HepG2 (cell line): ENCODE data around the gene PPARA. TPM values are rescaled to one million over a fixed set of nuclear protein-coding genes. Genes with fewer than 3 reads are reported as not detected.

Experiments used
- ATAC-seq: fragments of 200-7000 bp; cut with Tn5 transposase; 3 replicates; pipeline ENCODE4 v1.9.1; 2020; ENCODE audit warnings: mild to moderate bottlenecking, moderate library complexity
- BruUV-seq: library from RNA; stranded (reverse); fragments of 400-500 nt; replicated peaks from 2 replicates; lab custom pipeline; 2021; lab: Mats Ljungman, UMichigan
- CTCF ChIA-PET: fragments of 300-600 bp; formaldehyde crosslinking; extraction: SDS; loops from one replicate; lab custom pipeline; 2021; ENCODE audit warnings: low total read pairs, inconsistent platforms, low intra/inter-chr PET ratio; lab: Yijun Ruan, JAX
- POLR2A ChIA-PET: fragments of 350-600 bp; sonication (Branson Sonifier 250); formaldehyde crosslinking; loops from one replicate; lab custom pipeline; 2020; ENCODE audit warnings: antibody characterized with exemption, inconsistent platforms; lab: Yijun Ruan, JAX
- DNase-seq: peaks from one replicate; pipeline ENCODE4 v3.0.0-alpha.2; 2015; ENCODE audit warnings: low spot score
- FAIRE-seq: peaks from 3 replicates; lab custom pipeline; 2011; peaks lifted over from hg19 to GRCh38; lab: Jason Lieb, UNC
- H2AFZ ChIP-seq: one replicate; pipeline ENCODE4 v1.6.1; 2011; ENCODE audit warnings: low read length, inconsistent platforms
- H3K27ac ChIP-seq: fragments of 300-600 bp; 3 replicates; pipeline ENCODE4 v1.8.0; 2011; ENCODE audit warnings: mixed run types, mild to moderate bottlenecking, mixed read lengths, low read length, inconsistent platforms; ENCODE audit not compliant: insufficient read depth; ENCODE audit errors: extremely low read length
- H3K27me3 ChIP-seq, 2 experiments: fragments of 200-600 bp in 1 of 2; 2 replicates in 1 of 2; 3 replicates in 1 of 2; pipeline versions ENCODE4 v1.6.0 to v1.8.0; 2011; ENCODE audit warnings: low read length in 2 of 2, mild to moderate bottlenecking in 2 of 2, moderate library complexity in 2 of 2, inconsistent platforms in 1 of 2; ENCODE audit not compliant: insufficient read depth in 2 of 2, control insufficient read depth in 1 of 2
- H3K36me3 ChIP-seq, 2 experiments: fragments of 200-600 bp in 1 of 2; replicated peaks in 1 of 2; 2 replicates in 1 of 2; 3 replicates in 1 of 2; pipeline versions ENCODE4 v1.5.1 to v1.8.0; 2011; ENCODE audit warnings: low read length in 2 of 2, inconsistent platforms in 1 of 2; ENCODE audit not compliant: insufficient read depth in 2 of 2, control insufficient read depth in 1 of 2
- H3K4me1 ChIP-seq: 2 replicates; pipeline ENCODE4 v1.5.1; 2012; ENCODE audit warnings: low read length, inconsistent platforms; ENCODE audit not compliant: insufficient read depth
- H3K4me2 ChIP-seq: 2 replicates; pipeline ENCODE4 v1.6.0; 2011; ENCODE audit warnings: low read depth, low read length, inconsistent platforms
- H3K4me3 ChIP-seq, 3 experiments: fragments of 200-600 bp in 1 of 3; sonication (generic), shearing (Covaris generic) in 1 of 3; replicated peaks in 1 of 3; 2 replicates each; pipeline ENCODE4 v1.5.1; 2011 to 2016; ENCODE audit warnings: low read length in 3 of 3, inconsistent platforms in 2 of 3, low read depth in 2 of 3, mild to moderate bottlenecking in 2 of 3, control low read depth in 1 of 3, mixed read lengths in 1 of 3; ENCODE audit not compliant: insufficient read depth in 1 of 3
- H3K79me2 ChIP-seq: one replicate; pipeline ENCODE4 v1.6.1; 2011; ENCODE audit warnings: low read length, inconsistent platforms; ENCODE audit not compliant: insufficient read depth
- H3K9ac ChIP-seq: 2 replicates; pipeline ENCODE4 v1.6.0; 2011; ENCODE audit warnings: mild to moderate bottlenecking, low read depth, low read length, inconsistent platforms; ENCODE audit not compliant: insufficient read depth
- H3K9me3 ChIP-seq: 2 replicates; pipeline ENCODE4 v1.5.1; 2012; ENCODE audit warnings: mild to moderate bottlenecking, low read length
- H4K20me1 ChIP-seq: 2 replicates; pipeline ENCODE4 v1.6.0; 2011; ENCODE audit warnings: inconsistent platforms, mild to moderate bottlenecking, low read length, moderate library complexity; ENCODE audit not compliant: insufficient read depth
- ATF6 ChIP-seq: sonication (generic); formaldehyde crosslinking; conservative IDR thresholded peaks from 2 replicates; pipeline ENCODE4 v1.4.0; 2020; ENCODE audit warnings: missing genetic modification reagents
- CBFB ChIP-seq: sonication (generic); formaldehyde crosslinking; IDR thresholded peaks from 2 replicates; pipeline ENCODE4 v1.4.0; 2020; ENCODE audit warnings: missing genetic modification reagents
- DMAP1 ChIP-seq: IDR thresholded peaks from 2 replicates; pipeline ENCODE4 v1.6.1; 2016
- FLYWCH1 ChIP-seq: sonication (generic); formaldehyde crosslinking; IDR thresholded peaks from 2 replicates; pipeline ENCODE4 v1.8.1; 2023; ENCODE audit warnings: mild to moderate bottlenecking, missing genetic modification reagents
- FOXO1 ChIP-seq: sonication (generic); formaldehyde crosslinking; IDR thresholded peaks from 2 replicates; pipeline ENCODE4 v1.4.0; 2020; ENCODE audit warnings: missing genetic modification reagents
- GMEB2 ChIP-seq: IDR thresholded peaks from 2 replicates; pipeline ENCODE4 v1.6.1; 2016; ENCODE audit warnings: missing biosample characterization, missing genetic modification reagents, low read depth
- ISL2 ChIP-seq: sonication (generic); formaldehyde crosslinking; IDR thresholded peaks from 2 replicates; pipeline ENCODE4 v1.5.0; 2020; ENCODE audit warnings: missing genetic modification reagents
- LCORL ChIP-seq, 2 experiments: fragments of 450-650 bp in 1 of 2; sonication (generic) in 1 of 2; formaldehyde crosslinking in 1 of 2; IDR thresholded peaks; 2 replicates each; pipeline versions ENCODE4 v1.5.0 to v1.6.1; 2017 to 2020; ENCODE audit warnings: antibody characterized with exemption in 1 of 2, missing genetic modification reagents in 1 of 2
- MYC ChIP-seq: sonication (generic); formaldehyde crosslinking; IDR thresholded peaks from 2 replicates; pipeline ENCODE4 v1.9.0; 2021; ENCODE audit warnings: missing genetic modification reagents, borderline replicate concordance
- NR2F6 ChIP-seq, 2 experiments: IDR thresholded peaks; 2 replicates each; pipeline ENCODE4 v1.6.1; 2016; ENCODE audit warnings: antibody characterized with exemption in 1 of 2, mild to moderate bottlenecking in 1 of 2
- PITX1 ChIP-seq: sonication (generic); formaldehyde crosslinking; IDR thresholded peaks from 2 replicates; pipeline ENCODE4 v1.5.1; 2020; ENCODE audit warnings: mild to moderate bottlenecking, missing genetic modification reagents
- SP4 ChIP-seq: sonication (generic); formaldehyde crosslinking; IDR thresholded peaks from 2 replicates; pipeline ENCODE4 v1.8.1; 2023; ENCODE audit warnings: mild to moderate bottlenecking, missing genetic modification reagents
- SP5 ChIP-seq: IDR thresholded peaks from 2 replicates; pipeline ENCODE4 v1.6.1; 2016; ENCODE audit warnings: low read depth, borderline replicate concordance
- SPEN ChIP-seq: sonication (generic); formaldehyde crosslinking; IDR thresholded peaks from 2 replicates; pipeline ENCODE4 v1.5.1; 2020; ENCODE audit warnings: low read depth, mild to moderate bottlenecking, missing genetic modification reagents
- ZNF136 ChIP-seq: sonication (generic); formaldehyde crosslinking; IDR thresholded peaks from 2 replicates; pipeline ENCODE4 v1.8.1; 2022; ENCODE audit warnings: low read depth, mild to moderate bottlenecking, moderate library complexity, missing genetic modification reagents
- ZNF143 ChIP-seq: sonication (generic); formaldehyde crosslinking; IDR thresholded peaks from 2 replicates; pipeline ENCODE4 v1.4.0; 2020; ENCODE audit warnings: missing genetic modification reagents
- ZNF225 ChIP-seq: sonication (generic); formaldehyde crosslinking; IDR thresholded peaks from 2 replicates; pipeline ENCODE4 v1.4.0; 2020; ENCODE audit warnings: mild to moderate bottlenecking, missing genetic modification reagents
- ZNF605 ChIP-seq: sonication (generic); formaldehyde crosslinking; IDR thresholded peaks from 2 replicates; pipeline ENCODE4 v1.8.0; 2022; ENCODE audit warnings: mild to moderate bottlenecking, missing genetic modification reagents
- ZNF777 ChIP-seq: sonication (generic); formaldehyde crosslinking; IDR thresholded peaks from 2 replicates; pipeline ENCODE4 v1.4.0; 2020; ENCODE audit warnings: missing genetic modification reagents
- ZNF839 ChIP-seq: sonication (generic); formaldehyde crosslinking; IDR thresholded peaks from 2 replicates; pipeline ENCODE4 v1.4.0; 2020; ENCODE audit warnings: missing genetic modification reagents, mild to moderate bottlenecking, borderline replicate concordance
- WGBS: methylation state at CpG from one replicate; pipeline ENCODE4 v1.1.6; 2017; ENCODE audit warnings: low lambda C conversion rate; 5-methylcytosine and 5-hydroxymethylcytosine counted together
- in situ Hi-C: cut with HindIII; loops from 2 replicates; pipeline ENCODE4 v1.10.0; 2017; ENCODE audit warnings: low pct_unique_long_range_greater_than_20kb; ENCODE audit not compliant: extremely low pct_ligation_motif_present
- intact Hi-C: fragments of 100-400 bp; cut with micrococcal nuclease; formaldehyde crosslinking; loops from one replicate; pipeline ENCODE4 v1.10.0; 2022; ENCODE audit not compliant: unreplicated experiment
- polyA plus RNA-seq, 8 experiments: library from polyadenylated mRNA; depleted of rRNA in 3 of 8; stranded (reverse) in 7 of 8; unstranded in 1 of 8; fragments of >200 nt; fragmentation: Illumina TruSeq in 4 of 8; extraction: Trizol in 4 of 8; gene quantifications; 2 replicates each; pipeline versions ENCODE4 v1.2.1 to v1.2.3, GENCODE V29; 2011 to 2016; ENCODE audit warnings: low read depth in 4 of 8, missing spikeins in 1 of 8, mixed read lengths in 1 of 8; ENCODE audit not compliant: insufficient read depth in 1 of 8
- total RNA-seq, 5 experiments: library from RNA; depleted of rRNA; stranded (reverse); fragments of >200 nt; fragmentation: Illumina TruSeq; extraction: Trizol; gene quantifications; 2 replicates each; pipeline ENCODE4 v1.2.3, GENCODE V29; 2016; ENCODE audit warnings: low read depth in 1 of 5
- TF ChIP-seq, protein P1 (sequence below): sonication (generic); formaldehyde crosslinking; IDR thresholded peaks from 2 replicates; pipeline ENCODE4 v1.4.0; 2020; ENCODE audit warnings: missing genetic modification reagents

Gene PPARA
- total and polyA plus RNA-seq, 2 of the 13 experiments (the other 11 are each of a cell fraction or from before 2014, with no cell fraction given), result 18.2 to 24.7 TPM

GRCh38 chr22:46122511-46122971, 27.8 kb upstream of the PPARA start:
- Histone ChIP-seq H3K27me3 (peaks cover 11 to 58% of the 10 kb centered on the region in 2 experiments; a peak in 4 of 5 replicates), H3K4me2 (peak overlapping the region; percentile 43), H3K4me3 (peak overlapping the region in 1 of 3 experiments; percentile 41; a peak in 1 of 6 replicates), H4K20me1 (no peaks in the 10 kb centered on the region), H3K9me3 (no peaks in the 10 kb centered on the region), H3K4me1 (peaks cover 50% of the 10 kb centered on the region), H3K36me3 (no peaks in the 10 kb centered on the region), H3K27ac (no peak overlapping the region), H3K79me2 (no peaks in the 10 kb centered on the region), H3K9ac (no peak overlapping the region), H2AFZ (no peak overlapping the region)
- in situ Hi-C loops, result loop anchor here (5.0 to 25.0 kb wide), 2 partner anchors 190 to 485 kb away; no protein-coding TSS in a partner anchor
- peak; percentile 63 for ATAC-seq
- 11% methylated on average over 3 of the region's 24 CpGs for WGBS
- POLR2A ChIA-PET, result no interaction called here
- DNase-seq, result peak; percentile 37
- FAIRE-seq, result no peak
- intact Hi-C loops, result loop anchor here (1.0 kb wide), 1 partner anchor 192 kb away; no protein-coding TSS in a partner anchor
- no TSS peak for BruUV-seq
- CTCF ChIA-PET, result interaction anchor here (1.0 to 3.2 kb wide), 2 partner anchors 8 to 192 kb away, joined by 4 to 37 read pairs; no protein-coding TSS in a partner anchor
- TF ChIP-seq ZNF605 (0 out of 2 replicates have a peak, but pooled peaks have one; percentile 27), ZNF839 (no peak), NR2F6 (IDR thresholded peaks at IDR 0.05) (no peak), NR2F6 (CRISPR knock-in tag; IDR thresholded peaks at IDR 0.05) (peak; percentile 28; the same call in 1 of the 2 replicates), ZNF777 (peak; percentile 73; the same call in 1 of the 2 replicates), ISL2 (CRISPR knock-in tag) (0 out of 2 replicates have a peak, but pooled peaks have one; percentile 24), ZNF143 (no peak), MYC (CRISPR knock-in tag) (peak; percentile 95), ATF6 (CRISPR knock-in tag) (no peak), PITX1 (CRISPR knock-in tag) (no peak; the same call in 1 of the 2 replicates), FOXO1 (CRISPR knock-in tag) (peak; percentile 18; the same call in 1 of the 2 replicates), SP4 (CRISPR knock-in tag) (0 out of 2 replicates have a peak, but pooled peaks have one; percentile 29), GMEB2 (CRISPR knock-in tag) (no peak), FLYWCH1 (CRISPR knock-in tag) (no peak), SP5 (0 out of 2 replicates have a peak, but pooled peaks have one; percentile 26), ZNF225 (CRISPR knock-in tag) (0 out of 2 replicates have a peak, but pooled peaks have one; percentile 25), DMAP1 (CRISPR knock-in tag) (0 out of 2 replicates have a peak, but pooled peaks have one; percentile 48), CBFB (CRISPR knock-in tag) (no peak), ZNF136 (CRISPR knock-in tag) (no peak), LCORL (IDR thresholded peaks at IDR 0.05) (no peak), LCORL (CRISPR knock-in tag; IDR thresholded peaks at IDR 0.05) (peak; percentile 56), SPEN (CRISPR knock-in tag) (peak; percentile 51; the same call in 1 of the 2 replicates)
- TF ChIP-seq, protein P1, sequence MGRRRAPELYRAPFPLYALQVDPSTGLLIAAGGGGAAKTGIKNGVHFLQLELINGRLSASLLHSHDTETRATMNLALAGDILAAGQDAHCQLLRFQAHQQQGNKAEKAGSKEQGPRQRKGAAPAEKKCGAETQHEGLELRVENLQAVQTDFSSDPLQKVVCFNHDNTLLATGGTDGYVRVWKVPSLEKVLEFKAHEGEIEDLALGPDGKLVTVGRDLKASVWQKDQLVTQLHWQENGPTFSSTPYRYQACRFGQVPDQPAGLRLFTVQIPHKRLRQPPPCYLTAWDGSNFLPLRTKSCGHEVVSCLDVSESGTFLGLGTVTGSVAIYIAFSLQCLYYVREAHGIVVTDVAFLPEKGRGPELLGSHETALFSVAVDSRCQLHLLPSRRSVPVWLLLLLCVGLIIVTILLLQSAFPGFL, result no peak
